ENCODE data around the gene TET2.

Gene TET2

GRCh38 chr4:105146276-105147015 is at the start of gene TET2:
Gene TET2 (plus strand): TSS chr4:105146876. CDS start chr4:105233943, 87,067 bp downstream.
- DNase-seq = peak; percentile 80

- no peak for DNase-seq
Observed at GRCh38 chr4:105102016-105102415, 44.7 kb upstream of the TET2 start.

GRCh38 chr4:105106426-105106825 is 40.2 kb upstream of the TET2 start:
- DNase-seq = no peak

- no peak for DNase-seq
Observed at GRCh38 chr4:105107095-105107856, 39.4 kb upstream of the TET2 start.

- no peak for DNase-seq
Observed at GRCh38 chr4:105108971-105109370, 37.7 kb upstream of the TET2 start.

- no peak for DNase-seq
Observed at GRCh38 chr4:105112274-105112673, 34.4 kb upstream of the TET2 start.

- no peak for DNase-seq
Observed at GRCh38 chr4:105113800-105114199, 32.9 kb upstream of the TET2 start.

GRCh38 chr4:105116616-105117319 is 29.9 kb upstream of the TET2 start:
- DNase-seq = no peak

GRCh38 chr4:105119356-105119755 is 27.3 kb upstream of the TET2 start:
- DNase-seq = no peak

- DNase-seq = no peak
Observed at GRCh38 chr4:105120626-105121025, 26.1 kb upstream of the TET2 start.

- DNase-seq = no peak
Observed at GRCh38 chr4:105122350-105122749, 24.3 kb upstream of the TET2 start.

GRCh38 chr4:105126311-105127169 is 20.1 kb upstream of the TET2 start:
- DNase-seq = no peak

GRCh38 chr4:105127170-105127445 is 19.6 kb upstream of the TET2 start:
- DNase-seq = no peak

- DNase-seq = no peak
Observed at GRCh38 chr4:105128208-105128607, 18.5 kb upstream of the TET2 start.

GRCh38 chr4:105129286-105130040 is 17.2 kb upstream of the TET2 start:
- no peak for DNase-seq

- DNase-seq = no peak
Observed at GRCh38 chr4:105130945-105131344, 15.7 kb upstream of the TET2 start.

- DNase-seq = no peak
Observed at GRCh38 chr4:105133976-105134375, 12.7 kb upstream of the TET2 start.

- DNase-seq = no peak
Observed at GRCh38 chr4:105135785-105136184, 10.9 kb upstream of the TET2 start.

- no peak for DNase-seq
Observed at GRCh38 chr4:105137121-105137875, 9.4 kb upstream of the TET2 start.

GRCh38 chr4:105139646-105140045 is 7.0 kb upstream of the TET2 start:
- no peak for DNase-seq

Data from CD4-positive, alpha-beta T cell treated with Interleukin-17A for 4 hours (primary cell).